Astrocyte (in vitro differentiated cells and primary cell): ENCODE results near the gene GRM7.

Experiments used
- EZH2 ChIP-seq: IDR thresholded peaks from 2 replicates; pipeline ENCODE4 v1.6.1; 2012; ENCODE audit warnings: mild to moderate bottlenecking, low read length, inconsistent platforms; ENCODE audit not compliant: insufficient read depth
- TF ChIP-seq, protein P1 (sequence below): IDR thresholded peaks from 2 replicates; pipeline ENCODE4 v1.5.1; 2011; ENCODE audit warnings: low read depth, mild to moderate bottlenecking, inconsistent platforms, low read length, moderate library complexity; ENCODE audit not compliant: insufficient read depth

DNA sequence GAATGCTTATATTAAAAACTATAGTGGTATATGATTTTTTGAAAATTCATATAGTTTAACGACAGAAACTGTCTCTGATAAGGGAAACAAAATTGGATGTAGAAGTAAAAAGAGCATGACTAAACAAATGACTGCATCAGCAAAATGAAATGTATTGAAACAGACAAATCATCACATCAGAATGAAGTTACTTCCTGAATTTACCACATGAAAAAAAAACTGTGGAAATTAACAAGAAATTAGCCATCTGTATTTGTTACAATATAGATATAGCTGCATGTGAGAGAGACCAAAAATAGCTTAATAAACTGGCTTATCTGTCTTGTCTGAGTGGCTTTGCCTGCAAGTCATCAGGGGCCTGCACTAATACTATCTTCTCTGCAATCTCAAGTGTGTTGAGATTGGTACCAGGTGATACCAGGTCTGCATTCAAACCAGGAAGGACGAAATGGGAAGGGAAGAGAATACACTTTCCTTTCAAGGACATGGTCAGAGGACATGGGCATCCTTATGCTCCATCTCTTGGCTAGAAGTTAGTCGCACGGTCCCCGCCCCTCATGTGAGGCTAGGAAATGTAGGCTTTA, 388.7 kb downstream of the GRM7 start:
- TF ChIP-seq, protein P1, sequence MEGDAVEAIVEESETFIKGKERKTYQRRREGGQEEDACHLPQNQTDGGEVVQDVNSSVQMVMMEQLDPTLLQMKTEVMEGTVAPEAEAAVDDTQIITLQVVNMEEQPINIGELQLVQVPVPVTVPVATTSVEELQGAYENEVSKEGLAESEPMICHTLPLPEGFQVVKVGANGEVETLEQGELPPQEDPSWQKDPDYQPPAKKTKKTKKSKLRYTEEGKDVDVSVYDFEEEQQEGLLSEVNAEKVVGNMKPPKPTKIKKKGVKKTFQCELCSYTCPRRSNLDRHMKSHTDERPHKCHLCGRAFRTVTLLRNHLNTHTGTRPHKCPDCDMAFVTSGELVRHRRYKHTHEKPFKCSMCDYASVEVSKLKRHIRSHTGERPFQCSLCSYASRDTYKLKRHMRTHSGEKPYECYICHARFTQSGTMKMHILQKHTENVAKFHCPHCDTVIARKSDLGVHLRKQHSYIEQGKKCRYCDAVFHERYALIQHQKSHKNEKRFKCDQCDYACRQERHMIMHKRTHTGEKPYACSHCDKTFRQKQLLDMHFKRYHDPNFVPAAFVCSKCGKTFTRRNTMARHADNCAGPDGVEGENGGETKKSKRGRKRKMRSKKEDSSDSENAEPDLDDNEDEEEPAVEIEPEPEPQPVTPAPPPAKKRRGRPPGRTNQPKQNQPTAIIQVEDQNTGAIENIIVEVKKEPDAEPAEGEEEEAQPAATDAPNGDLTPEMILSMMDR: no peak
- no peak for TF ChIP-seq EZH2
